DMS114 treated with DMSO at 0.1 percent for 48 hours (cell line): ENCODE results near the gene ATL3.
"Not testable (repeated sequence)": the region's sequence is repeated elsewhere in the genome, so short reads cannot be mapped to it uniquely, and the experiment has no call there.

Experiments
- DNase-seq: peaks from one replicate; lab custom pipeline; 2025; ENCODE audit not compliant: unreplicated experiment; lab: John Stamatoyannopoulos, UW

The ATL3 gene

GRCh38 chr11:63623513-63624140 lies 47.5 kb downstream of the ATL3 start:
- DNase-seq, result no peak

GRCh38 chr11:63622323-63622722 lies 48.9 kb downstream of the ATL3 start:
- no peak for DNase-seq

GRCh38 chr11:63621071-63621470 lies 50.1 kb downstream of the ATL3 start:
- no peak for DNase-seq

- DNase-seq, result no peak
Measured at GRCh38 chr11:63619967-63620366, 51.2 kb downstream of the ATL3 start.

GRCh38 chr11:63617686-63618085 lies 53.5 kb downstream of the ATL3 start:
- DNase-seq, result not testable (repeated sequence)

- no peak for DNase-seq
Measured at GRCh38 chr11:63616953-63617352, 54.2 kb downstream of the ATL3 start.

GRCh38 chr11:63614136-63614671 lies 57.0 kb downstream of the ATL3 start, which contains the start of gene PLAAT3:
TSS of gene PLAAT3 (minus strand) at chr11:63614433. CDS start at chr11:63614014, 419 bp downstream.
- no peak for DNase-seq

GRCh38 chr11:63613517-63614135 lies 57.5 kb downstream of the ATL3 start:
- no peak for DNase-seq

GRCh38 chr11:63612181-63612580 lies 59.0 kb downstream of the ATL3 start:
- no peak for DNase-seq

GRCh38 chr11:63611395-63611747 lies 59.8 kb downstream of the ATL3 start:
- no peak for DNase-seq

GRCh38 chr11:63610604-63611394 lies 60.4 kb downstream of the ATL3 start:
- no peak for DNase-seq

GRCh38 chr11:63609971-63610580 lies 61.1 kb downstream of the ATL3 start:
- no peak for DNase-seq

- no peak for DNase-seq
Measured at GRCh38 chr11:63609536-63609935, 61.6 kb downstream of the ATL3 start.

- no peak for DNase-seq
Measured at GRCh38 chr11:63608353-63609345, 62.5 kb downstream of the ATL3 start.

GRCh38 chr11:63603180-63603518 lies 68.0 kb downstream of the ATL3 start:
- DNase-seq, result no peak

- DNase-seq, result not testable (repeated sequence)
Measured at GRCh38 chr11:63602290-63603179, 68.6 kb downstream of the ATL3 start.

- DNase-seq, result no peak
Measured at GRCh38 chr11:63599211-63600122, 71.7 kb downstream of the ATL3 start.

GRCh38 chr11:63598556-63598955 lies 72.6 kb downstream of the ATL3 start:
- no peak for DNase-seq
